ENCODE data around the gene IDH1.

Gene IDH1

DNA sequence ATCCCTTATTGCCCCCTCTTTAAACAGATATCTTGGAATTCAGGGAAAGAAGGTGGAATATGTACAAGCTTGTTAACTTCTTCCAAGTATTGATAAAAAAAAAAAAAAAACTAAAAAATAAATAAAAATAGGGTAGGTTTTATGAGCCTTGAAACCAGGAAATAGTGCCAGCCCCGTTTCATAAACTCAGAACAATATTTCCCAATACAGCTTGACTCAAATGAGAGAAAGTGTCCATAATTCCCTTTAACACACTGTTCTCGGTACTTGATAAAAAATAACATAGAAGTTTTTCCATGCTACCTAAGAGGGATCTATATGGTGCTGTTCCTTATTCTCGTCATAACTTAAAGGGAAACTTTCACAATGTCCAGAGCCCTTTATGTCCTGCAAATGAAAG is 47.1 kb downstream of the IDH1 start:
- H4K91ac ChIP-seq (ENCODE audit: low read depth, low read length, poor library complexity) = no peak overlapping the region
- H3K23ac ChIP-seq (ENCODE audit: low read depth, low read length, poor library complexity) = no peak overlapping the region
- H3K4me3 ChIP-seq (ENCODE audit: low read length in 2 of 2) = no peak overlapping the region
- H2AFZ ChIP-seq (ENCODE audit: low read length) = no peak overlapping the region
- no peak overlapping the region for H2BK5ac ChIP-seq (ENCODE audit: low read length)
- no peak overlapping the region for H3K27ac ChIP-seq (replicated peaks; ENCODE audit: low read length)
- H2BK12ac ChIP-seq (ENCODE audit: low read length) = no peak overlapping the region
- H4K8ac ChIP-seq (ENCODE audit: low read depth, low read length) = no peak overlapping the region
- no peaks in the 10 kb centered on the region for H3K36me3 ChIP-seq (replicated peaks in 1 of 2; ENCODE audit: control insufficient read depth in 2 of 2, insufficient read depth in 2 of 2, low read length in 2 of 2)
- H3K4me1 ChIP-seq (ENCODE audit: control insufficient read depth in 2 of 2, insufficient read depth in 1 of 2, low read depth in 1 of 2, low read length in 2 of 2) = peaks cover 0 to under 1% of the 10 kb centered on the region in 2 donors
- H2BK120ac ChIP-seq (ENCODE audit: low read depth, low read length) = no peak overlapping the region
- H3K9me3 ChIP-seq (replicated peaks in 1 of 2; ENCODE audit: control insufficient read depth in 2 of 2, insufficient read depth in 1 of 2, low read depth in 1 of 2, low read length in 2 of 2) = no peaks in the 10 kb centered on the region
- no peak overlapping the region for H3K4me2 ChIP-seq (ENCODE audit: insufficient read depth, low read length, poor library complexity, severe bottlenecking)
- no peaks in the 10 kb centered on the region for H3K27me3 ChIP-seq (ENCODE audit: control insufficient read depth in 3 of 3, insufficient read depth in 3 of 3, low read depth in 1 of 3, low read length in 3 of 3)
- H3K79me1 ChIP-seq (ENCODE audit: low read depth, low read length) = no peaks in the 10 kb centered on the region
- H3K4ac ChIP-seq (ENCODE audit: low read length) = no peak overlapping the region
- no CpG with 5 or more reads among the region's 3 CpGs for WGBS, 2 donors (ENCODE audit: extremely low coverage in 2 of 2, insufficient read length in 2 of 2, insufficient replicate concordance in 1 of 2)
- H3K9ac ChIP-seq (ENCODE audit: low read depth, low read length, poor library complexity) = no peak overlapping the region
- DNase-seq (ENCODE audit: low spot score) = no peak
- no peak overlapping the region for H2BK15ac ChIP-seq (ENCODE audit: low read length)
- H3K14ac ChIP-seq (ENCODE audit: low read length) = no peak overlapping the region
- H2AK5ac ChIP-seq (ENCODE audit: low read depth, low read length) = no peak overlapping the region
- no peak overlapping the region for H3K18ac ChIP-seq (ENCODE audit: low read length)

DNA sequence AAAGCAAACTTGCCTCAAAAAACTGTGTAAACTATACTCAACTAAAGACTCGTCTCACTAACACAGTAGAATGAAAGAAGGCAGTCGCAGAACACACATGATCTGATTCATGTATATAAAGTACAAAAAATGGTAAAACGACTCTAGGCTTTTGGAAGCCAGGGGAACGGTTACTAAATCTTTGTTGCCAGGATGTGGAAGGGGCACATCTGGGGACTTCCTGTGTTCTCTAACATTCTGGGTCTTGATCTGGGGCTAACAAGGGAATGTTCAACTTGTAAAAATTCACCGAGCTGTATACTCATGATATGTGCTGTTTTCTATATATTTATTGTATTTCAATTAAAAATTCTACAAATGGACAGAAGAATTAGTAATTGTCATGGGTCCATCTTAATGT is 50.7 kb downstream of the IDH1 start:
- no peak overlapping the region for H3K4ac ChIP-seq (ENCODE audit: low read length)
- H2BK5ac ChIP-seq (ENCODE audit: low read length) = no peak overlapping the region
- no peak overlapping the region for H2BK15ac ChIP-seq (ENCODE audit: low read length)
- WGBS, 2 donors (ENCODE audit: extremely low coverage in 2 of 2, insufficient read length in 2 of 2, insufficient replicate concordance in 1 of 2) = no CpG with 5 or more reads among the region's 5 CpGs
- H3K27me3 ChIP-seq (ENCODE audit: control insufficient read depth in 3 of 3, insufficient read depth in 3 of 3, low read depth in 1 of 3, low read length in 3 of 3) = no peaks in the 10 kb centered on the region
- no peaks in the 10 kb centered on the region for H3K36me3 ChIP-seq (replicated peaks in 1 of 2; ENCODE audit: control insufficient read depth in 2 of 2, insufficient read depth in 2 of 2, low read length in 2 of 2)
- no peak overlapping the region for H4K8ac ChIP-seq (ENCODE audit: low read depth, low read length)
- no peak overlapping the region for H2AK5ac ChIP-seq (ENCODE audit: low read depth, low read length)
- H3K9ac ChIP-seq (ENCODE audit: low read depth, low read length, poor library complexity) = no peak overlapping the region
- DNase-seq (ENCODE audit: low spot score) = no peak
- peaks cover 0 to 6% of the 10 kb centered on the region in 2 donors for H3K4me1 ChIP-seq (ENCODE audit: control insufficient read depth in 2 of 2, insufficient read depth in 1 of 2, low read depth in 1 of 2, low read length in 2 of 2)
- no peak overlapping the region for H3K23ac ChIP-seq (ENCODE audit: low read depth, low read length, poor library complexity)
- H3K18ac ChIP-seq (ENCODE audit: low read length) = no peak overlapping the region
- no peak overlapping the region for H3K27ac ChIP-seq (replicated peaks; ENCODE audit: low read length)
- H3K4me2 ChIP-seq (ENCODE audit: insufficient read depth, low read length, poor library complexity, severe bottlenecking) = no peak overlapping the region
- H2BK12ac ChIP-seq (ENCODE audit: low read length) = no peak overlapping the region
- H3K79me1 ChIP-seq (ENCODE audit: low read depth, low read length) = no peaks in the 10 kb centered on the region
- no peak overlapping the region for H3K14ac ChIP-seq (ENCODE audit: low read length)
- H3K4me3 ChIP-seq (ENCODE audit: low read length in 2 of 2) = no peak overlapping the region
- H2AFZ ChIP-seq (ENCODE audit: low read length) = peak overlapping the region; percentile 48
- H4K91ac ChIP-seq (ENCODE audit: low read depth, low read length, poor library complexity) = no peak overlapping the region
- H2BK120ac ChIP-seq (ENCODE audit: low read depth, low read length) = no peak overlapping the region
- H3K9me3 ChIP-seq (replicated peaks in 1 of 2; ENCODE audit: control insufficient read depth in 2 of 2, insufficient read depth in 1 of 2, low read depth in 1 of 2, low read length in 2 of 2) = no peaks in the 10 kb centered on the region

GRCh38 chr2:208195531-208195930 is 59.3 kb downstream of the IDH1 start:
- H3K27ac ChIP-seq (replicated peaks; ENCODE audit: low read length) = no peak overlapping the region

GRCh38 chr2:208192611-208193236 is 62.1 kb downstream of the IDH1 start:
- Histone ChIP-seq H2BK5ac (ENCODE audit: low read length) (no peak overlapping the region), H3K4me3 (ENCODE audit: low read length in 2 of 2) (no peak overlapping the region), H3K14ac (ENCODE audit: low read length) (no peak overlapping the region), H2AFZ (ENCODE audit: low read length) (peak overlapping the region; percentile 78), H2AK5ac (ENCODE audit: low read depth, low read length) (peak overlapping the region; percentile 59), H3K4ac (ENCODE audit: low read length) (no peak overlapping the region), H3K9ac (ENCODE audit: low read depth, low read length, poor library complexity) (no peak overlapping the region), H3K27ac (replicated peaks; ENCODE audit: low read length) (no peak overlapping the region), H3K9me3 (replicated peaks in 1 of 2; ENCODE audit: control insufficient read depth in 2 of 2, insufficient read depth in 1 of 2, low read depth in 1 of 2, low read length in 2 of 2) (no peaks in the 10 kb centered on the region), H4K8ac (ENCODE audit: low read depth, low read length) (no peak overlapping the region), H3K27me3 (ENCODE audit: control insufficient read depth in 3 of 3, insufficient read depth in 3 of 3, low read depth in 1 of 3, low read length in 3 of 3) (no peaks in the 10 kb centered on the region), H2BK15ac (ENCODE audit: low read length) (no peak overlapping the region), H2BK12ac (ENCODE audit: low read length) (no peak overlapping the region), H3K79me1 (ENCODE audit: low read depth, low read length) (no peaks in the 10 kb centered on the region), H4K91ac (ENCODE audit: low read depth, low read length, poor library complexity) (no peak overlapping the region), H3K4me1 (ENCODE audit: control insufficient read depth in 2 of 2, insufficient read depth in 1 of 2, low read depth in 1 of 2, low read length in 2 of 2) (peaks cover 17 to 43% of the 10 kb centered on the region in 2 donors), H3K23ac (ENCODE audit: low read depth, low read length, poor library complexity) (peak overlapping the region; percentile 81), H3K18ac (ENCODE audit: low read length) (peak overlapping the region; percentile 59), H3K36me3 (replicated peaks in 1 of 2; ENCODE audit: control insufficient read depth in 2 of 2, insufficient read depth in 2 of 2, low read length in 2 of 2) (no peaks in the 10 kb centered on the region), H3K4me2 (ENCODE audit: insufficient read depth, low read length, poor library complexity, severe bottlenecking) (no peak overlapping the region), H2BK120ac (ENCODE audit: low read depth, low read length) (no peak overlapping the region)
- no peak for DNase-seq (ENCODE audit: low spot score)
- WGBS, 2 donors (ENCODE audit: extremely low coverage in 2 of 2, insufficient read length in 2 of 2, insufficient replicate concordance in 1 of 2) = no CpG with 5 or more reads among the region's 8 CpGs

More at GRCh38 chr2:208195531-208195930, 59.3 kb downstream of the IDH1 start:
- Histone ChIP-seq H3K4me1 (ENCODE audit: control insufficient read depth in 2 of 2, insufficient read depth in 1 of 2, low read depth in 1 of 2, low read length in 2 of 2) (peaks cover 6 to 33% of the 10 kb centered on the region in 2 donors), H3K18ac (ENCODE audit: low read length) (no peak overlapping the region), H3K36me3 (replicated peaks in 1 of 2; ENCODE audit: control insufficient read depth in 2 of 2, insufficient read depth in 2 of 2, low read length in 2 of 2) (no peaks in the 10 kb centered on the region), H3K79me1 (ENCODE audit: low read depth, low read length) (no peaks in the 10 kb centered on the region), H3K4me3 (ENCODE audit: low read length in 2 of 2) (no peak overlapping the region), H3K27me3 (ENCODE audit: control insufficient read depth in 3 of 3, insufficient read depth in 3 of 3, low read depth in 1 of 3, low read length in 3 of 3) (no peaks in the 10 kb centered on the region), H3K14ac (ENCODE audit: low read length) (no peak overlapping the region), H2BK12ac (ENCODE audit: low read length) (no peak overlapping the region), H2AK5ac (ENCODE audit: low read depth, low read length) (no peak overlapping the region), H3K9ac (ENCODE audit: low read depth, low read length, poor library complexity) (no peak overlapping the region), H3K4ac (ENCODE audit: low read length) (no peak overlapping the region), H3K9me3 (replicated peaks in 1 of 2; ENCODE audit: control insufficient read depth in 2 of 2, insufficient read depth in 1 of 2, low read depth in 1 of 2, low read length in 2 of 2) (no peaks in the 10 kb centered on the region), H3K23ac (ENCODE audit: low read depth, low read length, poor library complexity) (no peak overlapping the region), H2BK5ac (ENCODE audit: low read length) (no peak overlapping the region), H3K4me2 (ENCODE audit: insufficient read depth, low read length, poor library complexity, severe bottlenecking) (no peak overlapping the region), H2BK15ac (ENCODE audit: low read length) (no peak overlapping the region), H4K8ac (ENCODE audit: low read depth, low read length) (no peak overlapping the region), H2BK120ac (ENCODE audit: low read depth, low read length) (no peak overlapping the region), H2AFZ (ENCODE audit: low read length) (peak overlapping the region; percentile 60), H4K91ac (ENCODE audit: low read depth, low read length, poor library complexity) (no peak overlapping the region)
- DNase-seq (ENCODE audit: low spot score) = no peak
- no CpG with 5 or more reads among the region's 3 CpGs for WGBS, 2 donors (ENCODE audit: extremely low coverage in 2 of 2, insufficient read length in 2 of 2, insufficient replicate concordance in 1 of 2)
